DND-41 (cell line): ENCODE results near the gene IFT122.

ENCODE experiments used
- EZH2 ChIP-seq: IDR thresholded peaks from 3 replicates; pipeline ENCODE4 v1.6.1; 2012; ENCODE audit warnings: borderline replicate concordance, low read depth, mild to moderate bottlenecking, moderate library complexity, low read length, inconsistent platforms; ENCODE audit not compliant: severe bottlenecking
- TF ChIP-seq, protein P1 (sequence below): IDR thresholded peaks from 2 replicates; pipeline ENCODE4 v1.5.1; 2012; ENCODE audit warnings: borderline replicate concordance, low read length, moderate library complexity, mild to moderate bottlenecking; ENCODE audit not compliant: poor library complexity, severe bottlenecking; ENCODE audit errors: extremely low read depth

DNA sequence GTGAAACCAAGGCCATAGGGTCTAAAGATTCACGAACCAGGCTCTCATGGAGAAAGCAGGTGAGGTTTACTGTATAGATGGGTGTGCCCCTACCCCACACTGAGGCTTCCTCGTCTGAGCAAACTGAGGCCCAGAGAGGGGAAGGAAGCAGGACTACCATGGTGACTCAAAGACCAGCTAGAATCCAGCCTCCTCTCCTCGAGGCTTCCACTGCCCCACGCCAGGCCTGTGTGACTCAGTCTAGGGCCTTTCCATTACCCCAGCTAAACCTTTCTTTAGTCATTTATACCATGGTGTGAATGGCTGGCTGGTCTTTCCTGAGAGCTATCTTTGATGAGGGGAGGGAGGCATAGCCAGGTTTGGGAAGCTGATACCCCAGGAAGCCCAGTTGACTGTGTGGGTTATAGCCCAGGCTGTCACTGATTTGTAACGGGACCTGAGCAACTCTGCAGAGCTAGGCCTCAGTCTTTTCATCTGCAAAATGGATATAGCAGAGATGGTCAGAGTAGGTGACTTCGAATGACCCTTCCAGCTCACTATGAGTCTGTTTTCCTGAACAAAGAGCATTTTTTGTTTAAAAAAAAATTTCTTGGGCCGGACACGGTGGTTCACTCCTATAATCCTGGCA lies 85.4 kb downstream of the IFT122 start:
- TF ChIP-seq, protein P1, sequence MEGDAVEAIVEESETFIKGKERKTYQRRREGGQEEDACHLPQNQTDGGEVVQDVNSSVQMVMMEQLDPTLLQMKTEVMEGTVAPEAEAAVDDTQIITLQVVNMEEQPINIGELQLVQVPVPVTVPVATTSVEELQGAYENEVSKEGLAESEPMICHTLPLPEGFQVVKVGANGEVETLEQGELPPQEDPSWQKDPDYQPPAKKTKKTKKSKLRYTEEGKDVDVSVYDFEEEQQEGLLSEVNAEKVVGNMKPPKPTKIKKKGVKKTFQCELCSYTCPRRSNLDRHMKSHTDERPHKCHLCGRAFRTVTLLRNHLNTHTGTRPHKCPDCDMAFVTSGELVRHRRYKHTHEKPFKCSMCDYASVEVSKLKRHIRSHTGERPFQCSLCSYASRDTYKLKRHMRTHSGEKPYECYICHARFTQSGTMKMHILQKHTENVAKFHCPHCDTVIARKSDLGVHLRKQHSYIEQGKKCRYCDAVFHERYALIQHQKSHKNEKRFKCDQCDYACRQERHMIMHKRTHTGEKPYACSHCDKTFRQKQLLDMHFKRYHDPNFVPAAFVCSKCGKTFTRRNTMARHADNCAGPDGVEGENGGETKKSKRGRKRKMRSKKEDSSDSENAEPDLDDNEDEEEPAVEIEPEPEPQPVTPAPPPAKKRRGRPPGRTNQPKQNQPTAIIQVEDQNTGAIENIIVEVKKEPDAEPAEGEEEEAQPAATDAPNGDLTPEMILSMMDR = no peak
- TF ChIP-seq EZH2 = no peak
